Measurements from ENCODE around the gene NDUFS7. TPM values are rescaled to one million over a fixed set of nuclear protein-coding genes. Genes with fewer than 3 reads are reported as not detected.
A peak's percentile ranks its signal among the peaks of the same experiment; 100 is the strongest.

NDUFS7 gene
- total and polyA plus RNA-seq, 3 donors from 2014 or later = 170 to 176 (median 172) TPM

- no peak for DNase-seq
- TF ChIP-seq POLR2A (IDR thresholded peaks at IDR 0.05) = no peak
- TF ChIP-seq, protein P1, sequence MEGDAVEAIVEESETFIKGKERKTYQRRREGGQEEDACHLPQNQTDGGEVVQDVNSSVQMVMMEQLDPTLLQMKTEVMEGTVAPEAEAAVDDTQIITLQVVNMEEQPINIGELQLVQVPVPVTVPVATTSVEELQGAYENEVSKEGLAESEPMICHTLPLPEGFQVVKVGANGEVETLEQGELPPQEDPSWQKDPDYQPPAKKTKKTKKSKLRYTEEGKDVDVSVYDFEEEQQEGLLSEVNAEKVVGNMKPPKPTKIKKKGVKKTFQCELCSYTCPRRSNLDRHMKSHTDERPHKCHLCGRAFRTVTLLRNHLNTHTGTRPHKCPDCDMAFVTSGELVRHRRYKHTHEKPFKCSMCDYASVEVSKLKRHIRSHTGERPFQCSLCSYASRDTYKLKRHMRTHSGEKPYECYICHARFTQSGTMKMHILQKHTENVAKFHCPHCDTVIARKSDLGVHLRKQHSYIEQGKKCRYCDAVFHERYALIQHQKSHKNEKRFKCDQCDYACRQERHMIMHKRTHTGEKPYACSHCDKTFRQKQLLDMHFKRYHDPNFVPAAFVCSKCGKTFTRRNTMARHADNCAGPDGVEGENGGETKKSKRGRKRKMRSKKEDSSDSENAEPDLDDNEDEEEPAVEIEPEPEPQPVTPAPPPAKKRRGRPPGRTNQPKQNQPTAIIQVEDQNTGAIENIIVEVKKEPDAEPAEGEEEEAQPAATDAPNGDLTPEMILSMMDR (IDR thresholded peaks at IDR 0.05) = no peak
- intact Hi-C loops (cut with DNase I; ENCODE audit: low total_unique reads) = no loop called here
- no peaks in the 10 kb centered on the region for H3K36me3 ChIP-seq (ENCODE audit: low read depth, missing control alignments)
- no peaks in the 10 kb centered on the region for H3K9me3 ChIP-seq
- H3K4me1 ChIP-seq = peaks cover 20% of the 10 kb centered on the region
- H3K27ac ChIP-seq = no peak overlapping the region
- H3K27me3 ChIP-seq = no peaks in the 10 kb centered on the region
- H3K4me3 ChIP-seq = no peak overlapping the region
- 93 to 94% methylated on average over 20 to 35 of the region's 37 CpGs for WGBS, 2 donors
These were observed 9.3 kb downstream of the NDUFS7 start for GRCh38 chr19:1392939-1393530.

DNA sequence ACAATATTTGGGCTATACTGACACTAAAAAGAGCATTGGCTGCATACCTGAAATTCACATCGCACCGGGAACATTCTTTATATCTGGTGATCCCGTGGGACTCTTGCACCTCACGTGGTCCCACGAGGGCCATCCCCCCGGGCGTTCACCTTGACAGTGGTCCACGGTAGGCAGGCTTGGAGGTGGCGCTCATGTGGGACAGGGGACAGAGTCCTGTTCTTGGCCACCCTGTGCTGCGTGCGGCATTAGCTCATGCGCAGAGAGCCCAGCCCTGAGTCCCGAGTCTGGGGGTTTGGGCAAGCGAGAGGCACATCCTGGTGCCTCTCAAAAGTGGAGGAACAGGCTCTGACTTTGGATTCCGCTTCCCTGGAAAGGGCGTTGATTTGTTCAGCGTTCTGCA is 10.1 kb downstream of the NDUFS7 start:
- Histone ChIP-seq H3K27ac (no peak overlapping the region), H3K4me3 (no peak overlapping the region), H3K9me3 (no peaks in the 10 kb centered on the region), H3K27me3 (no peaks in the 10 kb centered on the region), H3K36me3 (ENCODE audit: low read depth, missing control alignments) (no peaks in the 10 kb centered on the region), H3K4me1 (peaks cover 20% of the 10 kb centered on the region)
- no peak for DNase-seq
- intact Hi-C loops (cut with DNase I; ENCODE audit: low total_unique reads) = no loop called here
- no peak for TF ChIP-seq POLR2A (IDR thresholded peaks at IDR 0.05)
- TF ChIP-seq, protein P1 (IDR thresholded peaks at IDR 0.05) = no peak
- WGBS, 2 donors = 91% methylated on average over 7 to 17 of the region's 17 CpGs

DNA sequence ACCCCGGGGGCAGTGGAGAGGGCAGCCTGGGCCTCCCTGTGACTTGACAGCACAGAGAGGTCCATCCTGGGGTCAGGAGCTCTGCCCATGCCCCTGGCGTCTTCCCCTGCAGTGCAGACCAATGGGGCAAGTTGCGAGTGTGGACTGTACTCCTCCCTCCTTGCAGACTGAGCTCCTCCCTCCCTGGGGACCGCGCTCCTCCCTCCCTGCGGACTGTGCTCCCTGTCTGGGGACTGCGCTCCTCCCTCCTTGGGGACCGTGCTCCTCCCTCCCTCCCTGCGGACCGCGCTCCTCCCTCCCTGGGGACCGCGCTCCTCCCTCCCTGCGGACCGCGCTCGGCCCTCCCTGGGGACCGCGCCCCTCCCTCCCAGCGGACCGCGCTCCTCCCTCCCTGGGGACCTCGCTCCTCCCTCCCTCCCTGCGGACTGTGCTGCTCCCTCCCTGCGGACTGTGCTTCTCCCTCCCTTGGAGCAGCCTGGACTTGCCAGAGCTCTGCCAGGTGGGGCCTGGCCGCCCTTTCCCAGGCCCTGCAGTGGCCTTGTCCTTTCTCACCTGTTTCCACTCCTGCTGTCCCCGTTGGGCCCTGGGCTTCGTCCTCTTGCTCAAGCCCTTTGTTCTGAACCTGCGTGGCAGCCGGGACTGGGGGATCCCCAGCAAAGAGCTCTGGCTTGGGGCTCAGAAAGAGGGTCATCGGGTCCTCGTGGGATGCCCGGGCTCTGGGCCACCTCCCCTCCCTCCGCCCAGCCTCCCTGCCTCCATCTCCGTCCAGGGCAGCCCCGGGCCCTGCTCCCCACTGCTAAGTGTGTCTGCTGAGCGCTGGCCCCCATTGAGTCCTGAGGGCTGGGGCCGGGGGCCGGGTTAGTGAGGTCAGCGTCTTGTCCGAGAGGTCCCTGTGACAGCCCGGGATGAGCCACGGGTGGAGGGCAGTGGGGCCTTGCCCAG is 10.8 kb downstream of the NDUFS7 start:
- H3K27ac ChIP-seq = no peak overlapping the region
- 55 to 56% methylated on average over 22 to 43 of the region's 43 CpGs for WGBS, 2 donors
- H3K9me3 ChIP-seq = no peaks in the 10 kb centered on the region
- peaks cover 22% of the 10 kb centered on the region for H3K4me1 ChIP-seq
- no peak for DNase-seq
- H3K4me3 ChIP-seq = no peak overlapping the region
- no peak for TF ChIP-seq POLR2A (IDR thresholded peaks at IDR 0.05)
- TF ChIP-seq, protein P1 (IDR thresholded peaks at IDR 0.05) = no peak
- H3K27me3 ChIP-seq = no peaks in the 10 kb centered on the region
- no peaks in the 10 kb centered on the region for H3K36me3 ChIP-seq (ENCODE audit: low read depth, missing control alignments)
- intact Hi-C loops (cut with DNase I; ENCODE audit: low total_unique reads) = no loop called here

GRCh38 chr19:1395194-1396018 is 11.7 kb downstream of the NDUFS7 start:
- intact Hi-C loops (cut with DNase I; ENCODE audit: low total_unique reads) = no loop called here
- Histone ChIP-seq H3K4me3 (no peak overlapping the region), H3K9me3 (no peaks in the 10 kb centered on the region), H3K4me1 (peaks cover 30% of the 10 kb centered on the region), H3K27ac (peak overlapping the region in 1 of 2 donors; percentile 24), H3K36me3 (ENCODE audit: low read depth, missing control alignments) (no peaks in the 10 kb centered on the region), H3K27me3 (no peaks in the 10 kb centered on the region)
- TF ChIP-seq POLR2A (IDR thresholded peaks at IDR 0.05) = no peak
- no peak for DNase-seq
- WGBS, 2 donors = 69 to 78% methylated on average over 20 to 45 of the region's 52 CpGs
